Measurements from ENCODE around the gene NT5C2. TPM values are rescaled to one million over a fixed set of nuclear protein-coding genes. Genes with fewer than 3 reads are reported as not detected.

The NT5C2 gene
- total and polyA plus RNA-seq, 5 donors, result 23.3 to 46.1 (median 38.2) TPM

- H3K27ac ChIP-seq (ENCODE audit: low read length), result peak overlapping the region; percentile 23
- H3K4me1 ChIP-seq (ENCODE audit: control insufficient read depth, insufficient read depth, low read length), result no peaks in the 10 kb centered on the region
- WGBS, result 62% methylated on average over 7 of the region's 7 CpGs
- intact Hi-C loops (cut with DNase I), result no loop called here
- DNase-seq, result no peak
- H3K4me3 ChIP-seq (ENCODE audit: low read length), result no peak overlapping the region
- no peaks in the 10 kb centered on the region for H3K9me3 ChIP-seq (ENCODE audit: control insufficient read depth, low read length)
- ATAC-seq, result no peak
- no peaks in the 10 kb centered on the region for H3K27me3 ChIP-seq (ENCODE audit: control insufficient read depth, insufficient read depth)
These were observed 69.6 kb downstream of the NT5C2 start for GRCh38 chr10:103123282-103124024.

- no peak overlapping the region for H3K4me3 ChIP-seq (ENCODE audit: low read length)
These were observed 71.9 kb downstream of the NT5C2 start for GRCh38 chr10:103120977-103121735.

GRCh38 chr10:103120546-103120945 lies 72.5 kb downstream of the NT5C2 start:
- Histone ChIP-seq H3K9me3 (ENCODE audit: control insufficient read depth, low read length) (no peaks in the 10 kb centered on the region), H3K27ac (ENCODE audit: low read length) (no peak overlapping the region), H3K27me3 (ENCODE audit: control insufficient read depth, insufficient read depth) (no peaks in the 10 kb centered on the region), H3K4me3 (ENCODE audit: low read length) (no peak overlapping the region), H3K4me1 (ENCODE audit: control insufficient read depth, insufficient read depth, low read length) (peaks cover 1% of the 10 kb centered on the region)
- WGBS, result 79% methylated on average over 2 of the region's 2 CpGs
- intact Hi-C loops (cut with DNase I), result no loop called here
- ATAC-seq (no peak), DNase-seq (no peak)

More at GRCh38 chr10:103120977-103121735, 71.9 kb downstream of the NT5C2 start:
- no peaks in the 10 kb centered on the region for H3K27me3 ChIP-seq (ENCODE audit: control insufficient read depth, insufficient read depth)
- intact Hi-C loops (cut with DNase I), result no loop called here
- H3K9me3 ChIP-seq (ENCODE audit: control insufficient read depth, low read length), result no peaks in the 10 kb centered on the region
- DNase-seq (no peak), ATAC-seq (peak; percentile 71 to 80)
- peaks cover 1% of the 10 kb centered on the region for H3K4me1 ChIP-seq (ENCODE audit: control insufficient read depth, insufficient read depth, low read length)
- H3K27ac ChIP-seq (ENCODE audit: low read length), result no peak overlapping the region
- WGBS, result 14% methylated on average over 2 of the region's 2 CpGs

- DNase-seq, result no peak
- Histone ChIP-seq H3K4me3 (ENCODE audit: low read length) (no peak overlapping the region), H3K27ac (ENCODE audit: low read length) (no peak overlapping the region), H3K4me1 (ENCODE audit: control insufficient read depth, insufficient read depth, low read length) (peaks cover 4% of the 10 kb centered on the region), H3K9me3 (ENCODE audit: control insufficient read depth, low read length) (no peaks in the 10 kb centered on the region), H3K27me3 (ENCODE audit: control insufficient read depth, insufficient read depth) (no peaks in the 10 kb centered on the region)
- no peak for ATAC-seq
- WGBS, result 86% methylated on average over 2 of the region's 2 CpGs
- intact Hi-C loops (cut with DNase I), result loop anchor here in 1 of 4 donors (10.0 kb wide), 1 partner anchor 128 kb away; the partner anchor contains the start of gene RPEL1
These were observed 75.8 kb downstream of the NT5C2 start for GRCh38 chr10:103117247-103117646.

GRCh38 chr10:103114876-103115275 lies 78.2 kb downstream of the NT5C2 start:
- Histone ChIP-seq H3K9me3 (ENCODE audit: control insufficient read depth, low read length) (no peaks in the 10 kb centered on the region), H3K4me1 (ENCODE audit: control insufficient read depth, insufficient read depth, low read length) (peaks cover 4% of the 10 kb centered on the region), H3K27ac (ENCODE audit: low read length) (no peak overlapping the region), H3K27me3 (ENCODE audit: control insufficient read depth, insufficient read depth) (no peaks in the 10 kb centered on the region), H3K4me3 (ENCODE audit: low read length) (no peak overlapping the region)
- intact Hi-C loops (cut with DNase I), result loop anchor here in 1 of 4 donors (10.0 kb wide), 1 partner anchor 130 kb away; the partner anchor contains the start of gene RPEL1
- ATAC-seq (no peak), DNase-seq (no peak)
- 94% methylated on average over 6 of the region's 6 CpGs for WGBS

GRCh38 chr10:103111918-103112877 lies 80.9 kb downstream of the NT5C2 start:
- no peak overlapping the region for H3K27ac ChIP-seq (ENCODE audit: low read length)
- no peaks in the 10 kb centered on the region for H3K9me3 ChIP-seq (ENCODE audit: control insufficient read depth, low read length)
- 79% methylated on average over 4 of the region's 4 CpGs for WGBS
- H3K4me3 ChIP-seq (ENCODE audit: low read length), result peak overlapping the region; percentile 15
- ATAC-seq (no peak), DNase-seq (no peak)
- intact Hi-C loops (cut with DNase I), result loop anchor here in 1 of 4 donors (10.0 kb wide), 1 partner anchor 133 kb away; the partner anchor contains the start of gene RPEL1
- no peaks in the 10 kb centered on the region for H3K27me3 ChIP-seq (ENCODE audit: control insufficient read depth, insufficient read depth)
- H3K4me1 ChIP-seq (ENCODE audit: control insufficient read depth, insufficient read depth, low read length), result peaks cover 3% of the 10 kb centered on the region

- no peaks in the 10 kb centered on the region for H3K27me3 ChIP-seq (ENCODE audit: control insufficient read depth, insufficient read depth)
- ATAC-seq (peak; percentile 87 to 92), DNase-seq (no peak)
- H3K27ac ChIP-seq (ENCODE audit: low read length), result no peak overlapping the region
- intact Hi-C loops (cut with DNase I), result loop anchor here in 1 of 4 donors (10.0 kb wide), 1 partner anchor 134 kb away; the partner anchor contains the start of gene RPEL1
- 5% methylated on average over 2 of the region's 2 CpGs for WGBS
- peaks cover 3% of the 10 kb centered on the region for H3K4me1 ChIP-seq (ENCODE audit: control insufficient read depth, insufficient read depth, low read length)
- H3K4me3 ChIP-seq (ENCODE audit: low read length), result peak overlapping the region; percentile 15
- H3K9me3 ChIP-seq (ENCODE audit: control insufficient read depth, low read length), result no peaks in the 10 kb centered on the region
These were observed 81.8 kb downstream of the NT5C2 start for GRCh38 chr10:103111031-103111917.

GRCh38 chr10:103110407-103110806 lies 82.7 kb downstream of the NT5C2 start:
- intact Hi-C loops (cut with DNase I), result loop anchor here in 1 of 4 donors (10.0 kb wide), 1 partner anchor 134 kb away; the partner anchor contains the start of gene RPEL1
- no peak for DNase-seq
- peak in 1 of 2 donors; percentile 61 for ATAC-seq
- H3K4me1 ChIP-seq (ENCODE audit: control insufficient read depth, insufficient read depth, low read length), result peaks cover 3% of the 10 kb centered on the region
- no peaks in the 10 kb centered on the region for H3K27me3 ChIP-seq (ENCODE audit: control insufficient read depth, insufficient read depth)
- H3K9me3 ChIP-seq (ENCODE audit: control insufficient read depth, low read length), result no peaks in the 10 kb centered on the region
- H3K4me3 ChIP-seq (ENCODE audit: low read length), result no peak overlapping the region
- no peak overlapping the region for H3K27ac ChIP-seq (ENCODE audit: low read length)

GRCh38 chr10:103109821-103110220 lies 83.3 kb downstream of the NT5C2 start:
- 88% methylated on average over 2 of the region's 2 CpGs for WGBS
- peaks cover 3% of the 10 kb centered on the region for H3K4me1 ChIP-seq (ENCODE audit: control insufficient read depth, insufficient read depth, low read length)
- no peaks in the 10 kb centered on the region for H3K9me3 ChIP-seq (ENCODE audit: control insufficient read depth, low read length)
- no peak overlapping the region for H3K4me3 ChIP-seq (ENCODE audit: low read length)
- intact Hi-C loops (cut with DNase I), result loop anchor here in 2 of 4 donors (10.0 kb wide), 1 partner anchor 135 kb away; the partner anchor contains the start of gene RPEL1 (in 2 of the 2)
- no peak for DNase-seq
- ATAC-seq, result no peak
- no peaks in the 10 kb centered on the region for H3K27me3 ChIP-seq (ENCODE audit: control insufficient read depth, insufficient read depth)
- no peak overlapping the region for H3K27ac ChIP-seq (ENCODE audit: low read length)

All from right cardiac atrium (tissue), 5 donors.